Subcutaneous adipose tissue (tissue), 4 donors: ENCODE measurements around the gene FNBP1. TPM values are rescaled to one million over a fixed set of nuclear protein-coding genes. Genes with fewer than 3 reads are reported as not detected.

ENCODE experiments used
- total RNA-seq, 4 donors: library from RNA; depleted of rRNA; stranded (reverse); fragments of >200 nt; gene quantifications; one replicate each; pipeline ENCODE4 v1.1.0, GENCODE V29; 2016
- TF ChIP-seq, protein P1 (sequence below): fragments of 450-650 bp; IDR thresholded peaks from one replicate; pipeline ENCODE4 v1.5.1; 2016; ENCODE audit warnings: low read depth, mild to moderate bottlenecking, control low read depth, antibody characterized with exemption, moderate library complexity

Gene FNBP1
- total RNA-seq, 4 donors from 2014 or later, result 34.1 to 68.6 (median 50.7) TPM

DNA sequence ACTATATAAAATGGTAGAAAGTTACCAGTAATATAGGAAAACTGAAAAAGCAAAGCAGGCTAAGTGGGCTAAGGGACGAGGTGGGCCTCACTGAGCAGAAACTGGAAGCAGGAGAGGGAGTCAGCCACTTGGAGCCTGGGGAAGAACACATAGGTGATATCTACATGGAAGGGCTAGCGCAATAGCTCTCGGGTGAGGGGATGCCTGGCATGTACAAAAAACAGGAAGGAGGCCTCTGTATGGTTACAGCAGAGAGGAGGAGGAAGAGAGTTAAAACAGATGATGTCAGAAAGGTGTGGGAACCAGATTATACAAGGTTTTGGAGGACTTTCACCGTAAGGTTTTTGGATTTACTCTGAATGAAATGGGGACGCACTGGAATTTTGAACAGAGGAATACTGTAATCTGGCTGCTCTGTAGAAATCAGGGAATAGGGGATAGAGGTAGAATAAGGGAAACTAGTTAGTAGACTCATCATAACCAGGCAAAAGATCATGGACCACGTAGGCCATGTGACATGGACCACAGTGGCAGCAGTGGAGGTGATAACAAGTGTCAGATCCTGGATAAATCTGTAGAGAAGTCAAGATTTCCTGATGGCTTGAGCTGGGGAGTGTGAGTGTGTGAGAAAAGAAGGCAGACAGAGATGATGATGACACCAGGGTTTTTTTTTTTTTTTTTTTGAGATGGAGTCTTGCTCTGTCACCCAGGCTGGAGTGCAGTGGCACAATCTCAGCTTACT lies 52.5 kb downstream of the FNBP1 start:
- TF ChIP-seq, protein P1, sequence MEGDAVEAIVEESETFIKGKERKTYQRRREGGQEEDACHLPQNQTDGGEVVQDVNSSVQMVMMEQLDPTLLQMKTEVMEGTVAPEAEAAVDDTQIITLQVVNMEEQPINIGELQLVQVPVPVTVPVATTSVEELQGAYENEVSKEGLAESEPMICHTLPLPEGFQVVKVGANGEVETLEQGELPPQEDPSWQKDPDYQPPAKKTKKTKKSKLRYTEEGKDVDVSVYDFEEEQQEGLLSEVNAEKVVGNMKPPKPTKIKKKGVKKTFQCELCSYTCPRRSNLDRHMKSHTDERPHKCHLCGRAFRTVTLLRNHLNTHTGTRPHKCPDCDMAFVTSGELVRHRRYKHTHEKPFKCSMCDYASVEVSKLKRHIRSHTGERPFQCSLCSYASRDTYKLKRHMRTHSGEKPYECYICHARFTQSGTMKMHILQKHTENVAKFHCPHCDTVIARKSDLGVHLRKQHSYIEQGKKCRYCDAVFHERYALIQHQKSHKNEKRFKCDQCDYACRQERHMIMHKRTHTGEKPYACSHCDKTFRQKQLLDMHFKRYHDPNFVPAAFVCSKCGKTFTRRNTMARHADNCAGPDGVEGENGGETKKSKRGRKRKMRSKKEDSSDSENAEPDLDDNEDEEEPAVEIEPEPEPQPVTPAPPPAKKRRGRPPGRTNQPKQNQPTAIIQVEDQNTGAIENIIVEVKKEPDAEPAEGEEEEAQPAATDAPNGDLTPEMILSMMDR, result no peak

DNA sequence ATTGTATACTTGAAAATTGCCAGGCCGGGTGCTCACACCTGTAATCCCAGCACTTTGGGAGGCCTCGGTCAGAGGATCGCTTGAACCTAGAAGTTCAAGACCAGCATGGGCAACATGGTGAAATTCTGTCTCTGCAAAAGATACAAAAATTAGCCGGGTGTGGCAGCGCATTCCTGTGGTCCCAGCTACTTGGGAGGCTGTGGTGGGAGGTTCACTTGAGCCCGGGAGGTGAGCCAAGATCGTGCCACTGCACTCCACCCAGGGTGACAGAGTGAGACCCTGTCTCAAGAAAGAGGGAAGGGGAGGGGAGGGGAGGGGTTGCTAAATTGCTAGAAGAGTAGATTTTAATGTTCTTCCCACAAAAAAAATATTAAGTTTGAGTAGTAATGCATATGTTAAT lies 53.2 kb downstream of the FNBP1 start:
- TF ChIP-seq, protein P1, result no peak

DNA sequence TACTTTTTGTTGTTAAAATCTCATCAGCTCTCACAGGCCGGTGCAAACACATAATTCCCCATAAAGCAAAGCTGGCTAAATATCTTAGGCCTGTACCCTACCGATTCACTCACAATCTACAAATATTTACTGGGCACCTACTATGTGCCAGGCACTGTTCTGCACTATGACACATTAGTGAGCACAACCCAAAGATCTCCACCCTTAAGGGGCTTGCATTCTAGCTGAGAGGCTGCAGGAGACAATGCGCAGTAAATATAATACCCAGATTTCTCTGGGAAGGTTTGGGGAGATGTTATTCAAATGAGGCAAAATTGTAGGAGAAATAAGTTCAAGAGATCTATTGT lies 53.7 kb downstream of the FNBP1 start:
- TF ChIP-seq, protein P1, result no peak

DNA sequence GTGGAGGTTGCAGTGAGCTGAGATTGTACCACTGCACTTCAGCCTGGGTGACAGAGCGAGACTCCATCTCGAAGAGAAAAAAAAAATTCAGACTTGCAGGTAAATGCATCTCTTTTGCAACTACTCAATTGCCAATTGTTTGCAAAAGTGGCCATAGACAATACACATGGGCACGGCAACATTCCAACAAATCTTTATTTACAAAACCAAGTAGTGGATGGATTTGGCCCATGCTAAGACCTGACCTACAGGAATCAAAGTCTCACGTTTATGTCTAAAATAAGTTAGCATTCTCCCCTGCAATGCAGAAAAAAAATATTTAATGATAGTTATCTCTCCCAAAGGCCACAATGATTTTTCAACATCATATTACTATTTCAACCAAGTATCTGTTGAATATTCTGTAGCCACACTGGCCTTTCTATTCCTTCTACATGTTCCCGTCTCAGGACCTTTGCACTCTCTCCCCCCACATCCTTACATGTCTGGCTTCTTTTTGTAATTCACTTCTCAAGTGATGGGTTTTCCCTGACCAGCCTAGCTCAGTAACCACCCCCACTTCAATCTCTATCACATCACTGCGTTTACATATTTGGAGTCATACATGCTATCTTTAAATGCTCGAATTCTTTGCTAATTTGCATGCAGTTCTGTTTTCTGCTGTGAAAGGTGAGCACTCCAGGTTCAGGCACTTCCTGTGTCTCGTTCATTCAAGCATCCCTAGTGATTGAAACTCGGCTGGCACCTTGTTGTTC lies 54.2 kb downstream of the FNBP1 start:
- TF ChIP-seq, protein P1, result no peak

DNA sequence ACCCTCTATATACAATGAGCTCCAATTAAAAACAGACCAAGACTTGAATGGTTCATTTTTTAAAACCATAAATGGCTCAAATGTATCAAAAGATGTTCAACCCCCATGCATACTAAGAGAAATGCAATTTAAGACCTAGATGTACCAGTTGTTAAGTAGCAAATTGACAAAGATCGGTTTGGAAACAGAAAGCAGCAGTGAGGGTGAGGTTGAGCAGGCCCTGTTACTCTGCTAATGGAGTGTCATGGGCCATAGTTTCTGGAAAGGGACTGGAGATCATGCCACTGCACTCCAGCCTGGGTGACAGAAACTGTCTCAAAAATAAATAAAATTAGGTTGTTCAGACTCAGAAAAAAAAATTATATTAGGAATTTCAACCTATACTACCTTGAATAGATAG lies 55.0 kb downstream of the FNBP1 start:
- TF ChIP-seq, protein P1, result no peak

DNA sequence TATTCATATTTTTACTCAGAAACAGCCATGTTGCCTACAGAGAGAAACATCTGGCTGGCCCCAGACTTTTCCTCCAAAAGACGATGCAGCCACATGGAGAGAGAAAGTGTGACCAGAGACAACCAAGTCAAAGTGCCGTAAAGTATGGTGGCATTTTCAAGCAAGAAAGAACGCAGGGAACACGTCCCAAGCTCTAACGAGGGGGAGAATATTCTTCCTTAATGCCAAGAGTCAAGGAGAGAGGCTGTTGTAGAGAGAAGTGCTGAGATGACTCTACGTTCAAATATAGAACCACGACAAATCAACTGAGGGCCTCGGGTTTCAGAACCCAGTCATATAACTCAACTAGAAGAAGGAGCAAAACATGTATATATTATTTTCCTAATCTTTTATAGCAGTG lies 55.9 kb downstream of the FNBP1 start:
- TF ChIP-seq, protein P1, result no peak

DNA sequence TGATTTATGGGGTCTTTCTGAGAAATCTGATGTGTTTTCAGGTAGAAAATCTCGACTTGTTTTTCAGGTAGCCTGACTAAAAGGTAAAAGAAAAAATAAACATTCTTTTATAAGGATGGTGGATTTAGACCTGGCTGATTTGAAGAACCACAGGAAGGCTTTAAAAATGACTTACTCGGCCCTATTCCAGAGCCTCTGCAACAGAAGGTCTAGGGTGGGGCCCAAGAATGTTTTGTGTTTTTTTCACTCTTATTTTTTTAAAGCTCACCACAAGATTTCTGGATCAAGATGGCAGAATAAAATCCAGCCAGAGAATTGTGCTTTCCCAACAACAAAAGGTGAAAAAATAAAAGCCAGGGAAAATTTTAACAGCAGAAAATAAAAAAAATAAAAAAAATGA lies 59.1 kb downstream of the FNBP1 start:
- TF ChIP-seq, protein P1, result no peak
